Suprapubic skin (tissue), 3 donors: ENCODE data around the gene ESPNL.

ENCODE experiments used
- CTCF ChIP-seq, 2 donors: fragments of 200-600 bp in 1 of 2; fragments of 450-650 bp in 1 of 2; sonication (generic) in 1 of 2; IDR thresholded peaks; one replicate each; pipeline ENCODE4 v1.5.1; 2016 to 2019; ENCODE audit warnings: antibody characterized with exemption in 2 of 2, mild to moderate bottlenecking in 1 of 2, moderate library complexity in 1 of 2
- EP300 ChIP-seq: sonication (generic); formaldehyde crosslinking; IDR thresholded peaks from one replicate; pipeline ENCODE4 v1.6.1; 2017; ENCODE audit warnings: antibody characterized with exemption

DNA sequence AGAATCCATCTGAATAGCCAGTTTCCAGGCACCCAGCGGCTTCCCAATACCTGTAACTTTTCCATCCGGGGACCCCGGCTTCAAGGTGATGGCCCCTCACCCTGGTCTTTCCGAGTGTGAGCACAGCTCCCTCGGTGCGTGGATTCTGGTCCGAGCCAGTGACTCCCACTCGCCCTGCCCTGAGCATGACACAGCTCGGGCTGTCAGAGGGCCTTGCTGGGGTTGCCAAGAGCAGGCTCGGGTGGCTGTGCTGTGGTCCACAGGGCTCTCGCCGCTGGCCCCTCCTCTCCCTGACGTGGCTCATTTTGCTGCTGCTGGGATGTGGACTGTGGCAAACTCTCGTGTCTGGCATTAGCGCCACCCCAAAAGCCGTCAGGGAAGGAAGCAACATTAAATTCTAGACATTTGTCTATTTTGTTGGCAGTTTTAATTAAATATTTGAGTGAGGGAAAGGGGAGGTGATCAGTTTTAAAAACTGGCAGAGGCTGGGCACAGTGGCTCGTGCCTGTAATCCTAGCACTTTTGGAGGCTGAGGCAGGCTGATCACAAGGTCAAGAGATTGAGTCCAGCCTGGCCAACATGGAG lies 5.6 kb upstream of the ESPNL start:
- TF ChIP-seq EP300: no peak
- no peak for TF ChIP-seq CTCF (IDR thresholded peaks at IDR 0.05)
